IPS-20b (cell line): ENCODE measurements around the gene ALDH1A2.
"Not testable (repeated sequence)": the region's sequence is repeated elsewhere in the genome, so short reads cannot be mapped to it uniquely, and the experiment has no call there.

Experiments
- H3K27ac ChIP-seq: one replicate; pipeline ENCODE4 v1.5.1; 2013; ENCODE audit warnings: low read length
- H3K27me3 ChIP-seq: 2 replicates; pipeline ENCODE4 v1.6.1; 2013; ENCODE audit warnings: mild to moderate bottlenecking, low read length, inconsistent platforms; ENCODE audit not compliant: insufficient read depth
- H3K36me3 ChIP-seq: 2 replicates; pipeline ENCODE4 v1.6.1; 2013; ENCODE audit warnings: low read depth, mild to moderate bottlenecking, inconsistent platforms, low read length, moderate library complexity; ENCODE audit not compliant: insufficient read depth
- H3K4me1 ChIP-seq: 2 replicates; pipeline ENCODE4 v1.6.1; 2013; ENCODE audit warnings: mild to moderate bottlenecking, control low read depth, inconsistent platforms, low read length, moderate library complexity; ENCODE audit not compliant: insufficient read depth
- H3K4me3 ChIP-seq: 2 replicates; pipeline ENCODE4 v1.5.1; 2013; ENCODE audit warnings: mild to moderate bottlenecking, low read length, inconsistent platforms
- H3K9ac ChIP-seq: 2 replicates; pipeline ENCODE4 v1.6.1; 2013; ENCODE audit warnings: low read depth, mild to moderate bottlenecking, inconsistent platforms, low read length, moderate library complexity
- H3K9me3 ChIP-seq: 2 replicates; pipeline ENCODE4 v1.6.1; 2013; ENCODE audit warnings: mild to moderate bottlenecking, low read depth, low read length, inconsistent platforms; ENCODE audit not compliant: insufficient read depth

The ALDH1A2 gene

GRCh38 chr15:58038426-58039078 lies 27.0 kb downstream of the ALDH1A2 start:
- H3K36me3 ChIP-seq, result no peaks in the 10 kb centered on the region
- H3K27me3 ChIP-seq, result no peaks in the 10 kb centered on the region
- no peak overlapping the region for H3K27ac ChIP-seq
- no peaks in the 10 kb centered on the region for H3K9me3 ChIP-seq
- no peak overlapping the region for H3K4me3 ChIP-seq
- no peak overlapping the region for H3K9ac ChIP-seq
- H3K4me1 ChIP-seq, result 0 out of 2 replicates have a peak, but pooled peaks cover 2% of the 10 kb centered on the region

- H3K27me3 ChIP-seq, result no peaks in the 10 kb centered on the region
- H3K9me3 ChIP-seq, result no peaks in the 10 kb centered on the region
- no peak overlapping the region for H3K9ac ChIP-seq
- H3K27ac ChIP-seq, result no peak overlapping the region
- 0 out of 2 replicates have a peak, but pooled peaks cover 2% of the 10 kb centered on the region for H3K4me1 ChIP-seq
- no peak overlapping the region for H3K4me3 ChIP-seq
- no peaks in the 10 kb centered on the region for H3K36me3 ChIP-seq
Measured at GRCh38 chr15:58037723-58038301, 27.7 kb downstream of the ALDH1A2 start.

GRCh38 chr15:58036579-58036978 lies 28.9 kb downstream of the ALDH1A2 start:
- Histone ChIP-seq H3K36me3 (no peaks in the 10 kb centered on the region), H3K4me1 (0 out of 2 replicates have a peak, but pooled peaks cover 2% of the 10 kb centered on the region), H3K9ac (no peak overlapping the region), H3K27me3 (no peaks in the 10 kb centered on the region), H3K27ac (no peak overlapping the region), H3K9me3 (no peaks in the 10 kb centered on the region), H3K4me3 (no peak overlapping the region)

GRCh38 chr15:58028392-58028791 lies 37.1 kb downstream of the ALDH1A2 start:
- not testable (repeated sequence) for H3K36me3 ChIP-seq, H3K27me3 ChIP-seq, H3K4me1 ChIP-seq, H3K27ac ChIP-seq, H3K4me3 ChIP-seq, H3K9ac ChIP-seq
- peaks cover 15% of the 10 kb centered on the region for H3K9me3 ChIP-seq

GRCh38 chr15:58026552-58026951 lies 39.0 kb downstream of the ALDH1A2 start:
- Histone ChIP-seq H3K36me3 (no peaks in the 10 kb centered on the region), H3K4me3 (no peak overlapping the region)

GRCh38 chr15:58026051-58026450 lies 39.5 kb downstream of the ALDH1A2 start:
- Histone ChIP-seq H3K4me1 (no peaks in the 10 kb centered on the region), H3K36me3 (no peaks in the 10 kb centered on the region), H3K9me3 (peaks cover 15% of the 10 kb centered on the region), H3K4me3 (no peak overlapping the region), H3K27me3 (no peaks in the 10 kb centered on the region), H3K9ac (no peak overlapping the region), H3K27ac (no peak overlapping the region)

More at GRCh38 chr15:58026552-58026951, 39.0 kb downstream of the ALDH1A2 start:
- H3K27ac ChIP-seq, result no peak overlapping the region
- no peaks in the 10 kb centered on the region for H3K4me1 ChIP-seq
- peaks cover 15% of the 10 kb centered on the region for H3K9me3 ChIP-seq
- H3K27me3 ChIP-seq, result no peaks in the 10 kb centered on the region
- H3K9ac ChIP-seq, result no peak overlapping the region

- Histone ChIP-seq H3K4me1 (no peaks in the 10 kb centered on the region), H3K27ac (no peak overlapping the region)
Measured at GRCh38 chr15:58021332-58022230, 43.9 kb downstream of the ALDH1A2 start.

GRCh38 chr15:58019503-58020376 lies 45.8 kb downstream of the ALDH1A2 start:
- no peak overlapping the region for H3K9ac ChIP-seq
- H3K4me1 ChIP-seq, result no peaks in the 10 kb centered on the region
- no peak overlapping the region for H3K27ac ChIP-seq
- no peaks in the 10 kb centered on the region for H3K27me3 ChIP-seq
- H3K4me3 ChIP-seq, result no peak overlapping the region
- no peaks in the 10 kb centered on the region for H3K36me3 ChIP-seq
- no peaks in the 10 kb centered on the region for H3K9me3 ChIP-seq

More at GRCh38 chr15:58021332-58022230, 43.9 kb downstream of the ALDH1A2 start:
- H3K9ac ChIP-seq, result no peak overlapping the region
- no peak overlapping the region for H3K4me3 ChIP-seq
- no peaks in the 10 kb centered on the region for H3K27me3 ChIP-seq
- H3K9me3 ChIP-seq, result peaks cover 15% of the 10 kb centered on the region
- no peaks in the 10 kb centered on the region for H3K36me3 ChIP-seq

- Histone ChIP-seq H3K4me3 (no peak overlapping the region), H3K4me1 (peaks cover 2% of the 10 kb centered on the region; the same call in 1 of the 2 replicates), H3K9ac (no peak overlapping the region), H3K27ac (no peak overlapping the region), H3K27me3 (no peaks in the 10 kb centered on the region), H3K36me3 (no peaks in the 10 kb centered on the region), H3K9me3 (no peaks in the 10 kb centered on the region)
Measured at GRCh38 chr15:58017869-58018268, 47.6 kb downstream of the ALDH1A2 start.

GRCh38 chr15:58016581-58017175 lies 48.8 kb downstream of the ALDH1A2 start:
- Histone ChIP-seq H3K4me1 (peaks cover 3% of the 10 kb centered on the region; the same call in 1 of the 2 replicates), H3K27ac (no peak overlapping the region), H3K4me3 (no peak overlapping the region), H3K36me3 (no peaks in the 10 kb centered on the region), H3K9me3 (no peaks in the 10 kb centered on the region), H3K27me3 (no peaks in the 10 kb centered on the region), H3K9ac (no peak overlapping the region)

GRCh38 chr15:58015565-58015964 lies 49.9 kb downstream of the ALDH1A2 start:
- H3K4me3 ChIP-seq, result no peak overlapping the region
- no peaks in the 10 kb centered on the region for H3K36me3 ChIP-seq
- H3K9ac ChIP-seq, result no peak overlapping the region
- no peak overlapping the region for H3K27ac ChIP-seq
- H3K4me1 ChIP-seq, result peaks cover 3% of the 10 kb centered on the region; the same call in 1 of the 2 replicates
- H3K9me3 ChIP-seq, result no peaks in the 10 kb centered on the region
- H3K27me3 ChIP-seq, result no peaks in the 10 kb centered on the region
